HS-27A (cell line): ENCODE data around the gene SLC22A23.

Experiments used
- DNase-seq: peaks from one replicate; pipeline ENCODE4 v3.0.0-alpha.2; 2012; ENCODE audit warnings: low read depth, missing footprints

The SLC22A23 gene

GRCh38 chr6:3331971-3332370 is 124.9 kb downstream of the SLC22A23 start:
- no peak for DNase-seq

- DNase-seq = no peak
These were observed 125.4 kb downstream of the SLC22A23 start for GRCh38 chr6:3331494-3331893.

- DNase-seq = no peak
These were observed 126.7 kb downstream of the SLC22A23 start for GRCh38 chr6:3330199-3330598.

GRCh38 chr6:3329393-3330051 is 127.3 kb downstream of the SLC22A23 start:
- no peak for DNase-seq

GRCh38 chr6:3328796-3329195 is 128.1 kb downstream of the SLC22A23 start:
- no peak for DNase-seq

- no peak for DNase-seq
These were observed 128.7 kb downstream of the SLC22A23 start for GRCh38 chr6:3328145-3328544.

GRCh38 chr6:3327403-3327802 is 129.4 kb downstream of the SLC22A23 start:
- DNase-seq = no peak

- no peak for DNase-seq
These were observed 129.9 kb downstream of the SLC22A23 start for GRCh38 chr6:3326981-3327380.

GRCh38 chr6:3326184-3326971 is 130.5 kb downstream of the SLC22A23 start:
- no peak for DNase-seq

GRCh38 chr6:3325210-3325609 is 131.6 kb downstream of the SLC22A23 start:
- no peak for DNase-seq

- peak; percentile 17 for DNase-seq
These were observed 132.4 kb downstream of the SLC22A23 start for GRCh38 chr6:3324262-3324942.

GRCh38 chr6:3323696-3324261 is 133.1 kb downstream of the SLC22A23 start:
- no peak for DNase-seq

GRCh38 chr6:3323148-3323547 is 133.7 kb downstream of the SLC22A23 start:
- no peak for DNase-seq

GRCh38 chr6:3322366-3322890 is 134.4 kb downstream of the SLC22A23 start:
- no peak for DNase-seq

GRCh38 chr6:3321875-3322274 is 135.0 kb downstream of the SLC22A23 start:
- no peak for DNase-seq

GRCh38 chr6:3321042-3321441 is 135.8 kb downstream of the SLC22A23 start:
- no peak for DNase-seq

GRCh38 chr6:3320238-3320811 is 136.5 kb downstream of the SLC22A23 start:
- DNase-seq = no peak

GRCh38 chr6:3319610-3320200 is 137.1 kb downstream of the SLC22A23 start:
- no peak for DNase-seq

- DNase-seq = no peak
These were observed 137.9 kb downstream of the SLC22A23 start for GRCh38 chr6:3318821-3319540.

GRCh38 chr6:3318226-3318625 is 138.6 kb downstream of the SLC22A23 start:
- no peak for DNase-seq

- no peak for DNase-seq
These were observed 139.1 kb downstream of the SLC22A23 start for GRCh38 chr6:3317741-3318211.
